Skeletal muscle tissue (tissue), 4 donors: ENCODE measurements around the gene MYRFL. TPM values are rescaled to one million over a fixed set of nuclear protein-coding genes. Genes with fewer than 3 reads are reported as not detected.

ENCODE experiments used
- H3K27ac ChIP-seq: one replicate; pipeline ENCODE4 v1.7.0; 2013; ENCODE audit warnings: mild to moderate bottlenecking, low read depth, low read length, inconsistent platforms
- H3K27me3 ChIP-seq, 3 donors: one replicate each; pipeline ENCODE4 v1.7.0; 2013; ENCODE audit warnings: low read length in 3 of 3; ENCODE audit not compliant: control insufficient read depth in 3 of 3, insufficient read depth in 3 of 3
- H3K36me3 ChIP-seq, 3 donors: one replicate each; pipeline ENCODE4 v1.7.0; 2013; ENCODE audit warnings: low read length in 3 of 3; ENCODE audit not compliant: control insufficient read depth in 3 of 3, insufficient read depth in 3 of 3
- H3K4me1 ChIP-seq, 3 donors: one replicate each; pipeline ENCODE4 v1.7.0; 2013; ENCODE audit warnings: low read length in 3 of 3, mild to moderate bottlenecking in 3 of 3; ENCODE audit not compliant: control insufficient read depth in 3 of 3, insufficient read depth in 3 of 3
- H3K4me3 ChIP-seq, 3 donors: one replicate each; pipeline ENCODE4 v1.7.0; 2013; ENCODE audit warnings: low read length in 3 of 3
- H3K9ac ChIP-seq, 3 donors: one replicate each; pipeline ENCODE4 v1.7.0; 2013; ENCODE audit warnings: low read length in 3 of 3, mild to moderate bottlenecking in 3 of 3, moderate library complexity in 2 of 3, low read depth in 1 of 3
- H3K9me3 ChIP-seq, 3 donors: one replicate each; pipeline ENCODE4 v1.7.0; 2013; ENCODE audit warnings: low read length in 3 of 3; ENCODE audit not compliant: control insufficient read depth in 3 of 3
- total RNA-seq: library from RNA; depleted of rRNA; stranded (reverse); fragments of >200 nt; gene quantifications from one replicate; pipeline ENCODE4 v1.2.3, GENCODE V29; 2014
- donor health status: Osteomylitis.

MYRFL gene
- total RNA-seq, 1 donor from 2014 or later: under 0.01 TPM

DNA sequence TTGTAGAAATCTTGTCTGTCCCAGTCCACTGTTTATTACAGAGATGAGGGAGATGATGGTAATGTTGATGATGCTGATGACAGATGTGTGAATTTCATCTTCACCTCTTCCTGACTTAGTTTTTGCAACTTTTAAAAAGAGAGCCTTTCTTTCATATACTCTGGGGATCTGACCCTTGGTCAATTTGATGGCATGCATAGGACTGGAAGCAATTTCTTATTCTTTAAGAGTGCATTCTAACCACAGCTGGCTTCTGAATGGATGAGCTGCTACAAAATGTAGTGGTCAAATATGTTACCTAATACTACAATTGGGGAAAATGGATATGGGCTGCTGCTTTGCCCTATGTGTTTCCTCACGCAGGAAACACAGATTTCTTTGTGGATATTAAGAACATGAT is 80.8 kb downstream of the MYRFL start:
- H3K4me3 ChIP-seq: no peak overlapping the region
- H3K36me3 ChIP-seq: no peaks in the 10 kb centered on the region
- H3K9ac ChIP-seq: no peak overlapping the region
- no peak overlapping the region for H3K27ac ChIP-seq
- no peaks in the 10 kb centered on the region for H3K9me3 ChIP-seq
- H3K27me3 ChIP-seq: no peaks in the 10 kb centered on the region
- peaks cover 0 to 3% (median under 1%) of the 10 kb centered on the region in 3 donors for H3K4me1 ChIP-seq

DNA sequence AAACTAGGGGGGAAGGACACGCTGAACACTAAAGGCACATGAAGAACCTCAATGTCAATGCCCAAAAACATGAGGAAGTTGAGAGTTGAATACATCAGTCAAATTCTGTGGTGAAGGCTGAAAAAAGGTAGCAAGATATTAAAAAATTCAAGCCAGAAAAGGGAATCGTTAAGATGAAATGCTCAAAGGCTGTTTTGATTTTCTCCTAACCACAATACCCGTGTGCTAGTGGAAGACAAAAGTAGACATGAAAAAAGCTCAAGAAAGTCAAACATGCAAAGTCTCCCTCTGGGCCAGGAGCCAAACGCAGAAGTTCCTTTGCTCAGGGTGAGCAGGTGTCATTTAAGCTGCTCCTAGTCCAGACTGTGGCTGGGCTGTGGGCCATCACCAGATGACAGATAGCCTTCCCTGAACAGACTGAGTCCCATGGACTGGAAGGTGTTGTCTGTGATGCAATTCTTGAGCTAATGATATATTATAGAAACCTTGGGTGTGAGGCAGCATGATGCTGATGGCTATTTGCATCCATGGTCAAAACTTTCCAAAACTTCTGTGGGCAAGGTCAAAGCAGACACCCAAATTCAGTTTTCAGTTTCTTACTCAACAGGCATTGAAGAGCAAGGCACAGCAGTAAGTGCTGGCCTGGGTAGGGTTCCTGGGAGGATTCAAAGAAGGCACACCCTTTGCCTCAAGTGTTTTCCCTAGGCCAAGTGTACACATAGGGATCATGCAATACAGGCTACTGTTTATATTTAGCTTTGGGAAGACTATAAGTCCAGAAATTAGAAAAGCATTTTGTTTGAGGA is 81.6 kb downstream of the MYRFL start:
- no peaks in the 10 kb centered on the region for H3K9me3 ChIP-seq
- H3K9ac ChIP-seq: no peak overlapping the region

DNA sequence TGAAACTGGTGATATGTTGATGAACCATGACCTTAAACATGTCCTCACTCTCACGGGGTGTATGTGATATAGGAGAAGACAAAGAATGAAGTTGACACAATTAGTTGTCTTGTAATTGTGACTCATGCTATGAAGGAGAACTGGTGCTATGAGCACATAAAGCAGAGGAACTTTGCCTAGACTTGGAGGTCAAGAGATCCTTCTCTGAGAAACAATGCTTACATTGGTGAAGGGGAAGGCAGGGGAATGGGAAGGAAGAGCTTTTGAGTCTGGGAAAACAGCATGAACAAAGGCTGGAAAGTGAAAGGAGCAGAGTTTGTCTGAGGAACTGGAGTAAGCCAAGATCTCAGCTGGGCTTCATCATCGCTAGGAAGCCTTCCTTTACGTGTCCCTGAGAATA is 83.2 kb downstream of the MYRFL start:
- Histone ChIP-seq H3K27me3 (no peaks in the 10 kb centered on the region), H3K36me3 (no peaks in the 10 kb centered on the region), H3K4me3 (no peak overlapping the region), H3K27ac (no peak overlapping the region), H3K9me3 (no peaks in the 10 kb centered on the region), H3K4me1 (peaks cover 0 to 3% (median 0%) of the 10 kb centered on the region in 3 donors), H3K9ac (no peak overlapping the region)

More for the DNA sequence above, 81.6 kb downstream of the MYRFL start:
- H3K4me3 ChIP-seq: no peak overlapping the region
- peaks cover 0 to 3% (median 0%) of the 10 kb centered on the region in 3 donors for H3K4me1 ChIP-seq
- no peak overlapping the region for H3K27ac ChIP-seq
- no peaks in the 10 kb centered on the region for H3K27me3 ChIP-seq
- H3K36me3 ChIP-seq: no peaks in the 10 kb centered on the region

DNA sequence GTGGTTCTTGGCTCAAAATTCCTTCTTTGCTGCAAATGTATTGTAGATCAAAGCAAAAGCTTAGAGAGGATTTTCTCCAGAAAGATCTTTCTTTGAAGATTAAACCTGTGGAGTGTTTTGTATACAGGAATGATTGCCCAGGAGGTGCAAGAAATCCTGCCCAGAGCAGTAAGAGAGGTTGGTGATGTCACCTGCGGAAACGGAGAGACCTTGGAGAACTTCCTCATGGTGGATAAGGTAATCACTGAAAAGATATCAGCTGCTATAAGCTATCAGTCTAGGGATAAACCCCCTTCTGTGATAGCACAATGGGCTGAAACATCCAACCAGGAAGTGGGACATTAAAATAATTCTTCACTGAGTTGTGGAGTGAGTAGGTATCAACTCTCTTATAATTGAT is 85.7 kb downstream of the MYRFL start:
- Histone ChIP-seq H3K27ac (no peak overlapping the region), H3K9ac (no peak overlapping the region), H3K9me3 (no peaks in the 10 kb centered on the region), H3K36me3 (no peaks in the 10 kb centered on the region), H3K4me1 (no peaks in the 10 kb centered on the region), H3K27me3 (no peaks in the 10 kb centered on the region), H3K4me3 (no peak overlapping the region)

DNA sequence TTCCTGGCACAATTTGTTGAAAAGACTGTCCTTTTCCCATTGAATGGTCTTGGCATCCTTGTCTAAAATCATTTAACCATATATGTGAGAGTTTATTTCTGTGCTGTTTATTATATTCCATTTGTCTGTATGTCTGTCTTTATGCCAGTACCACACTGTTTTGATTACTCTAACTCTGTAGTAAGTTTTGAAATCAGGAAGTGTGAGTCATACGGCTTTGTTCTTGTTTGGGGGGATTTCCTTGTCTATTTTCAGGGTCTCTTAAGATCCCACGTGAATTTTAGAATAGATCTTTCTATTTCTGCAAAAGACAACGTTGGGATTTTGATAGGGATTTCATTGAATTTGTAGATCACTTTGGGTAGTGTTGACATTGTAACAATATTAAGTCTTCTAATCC is 88.5 kb downstream of the MYRFL start:
- H3K27me3 ChIP-seq: no peaks in the 10 kb centered on the region
- H3K4me1 ChIP-seq: no peaks in the 10 kb centered on the region
- H3K4me3 ChIP-seq: no peak overlapping the region
- no peaks in the 10 kb centered on the region for H3K9me3 ChIP-seq
- H3K27ac ChIP-seq: no peak overlapping the region
- no peak overlapping the region for H3K9ac ChIP-seq
- H3K36me3 ChIP-seq: no peaks in the 10 kb centered on the region

DNA sequence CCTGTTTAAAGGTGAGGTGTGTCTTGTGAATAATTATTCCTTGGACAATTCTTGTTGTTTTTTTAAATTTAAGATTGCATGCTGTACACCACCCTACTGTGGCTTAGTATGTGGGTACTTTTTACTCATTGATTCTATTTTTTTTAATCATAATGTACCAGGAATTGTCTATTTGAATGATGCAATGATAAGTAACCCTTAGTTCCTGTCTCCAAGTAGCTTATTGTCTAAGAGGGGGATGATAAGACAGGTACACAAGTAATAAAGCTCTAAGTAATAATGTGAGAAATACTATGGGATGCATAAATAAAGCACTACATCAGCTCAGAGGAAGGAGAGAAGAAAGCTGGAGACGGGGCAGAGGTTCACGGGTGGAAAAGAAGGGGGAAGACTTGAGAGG is 90.9 kb downstream of the MYRFL start:
- no peaks in the 10 kb centered on the region for H3K27me3 ChIP-seq
- H3K9ac ChIP-seq: no peak overlapping the region
- H3K4me1 ChIP-seq: no peaks in the 10 kb centered on the region
- no peak overlapping the region for H3K4me3 ChIP-seq
- H3K9me3 ChIP-seq: no peaks in the 10 kb centered on the region
- no peak overlapping the region for H3K27ac ChIP-seq
- no peaks in the 10 kb centered on the region for H3K36me3 ChIP-seq

DNA sequence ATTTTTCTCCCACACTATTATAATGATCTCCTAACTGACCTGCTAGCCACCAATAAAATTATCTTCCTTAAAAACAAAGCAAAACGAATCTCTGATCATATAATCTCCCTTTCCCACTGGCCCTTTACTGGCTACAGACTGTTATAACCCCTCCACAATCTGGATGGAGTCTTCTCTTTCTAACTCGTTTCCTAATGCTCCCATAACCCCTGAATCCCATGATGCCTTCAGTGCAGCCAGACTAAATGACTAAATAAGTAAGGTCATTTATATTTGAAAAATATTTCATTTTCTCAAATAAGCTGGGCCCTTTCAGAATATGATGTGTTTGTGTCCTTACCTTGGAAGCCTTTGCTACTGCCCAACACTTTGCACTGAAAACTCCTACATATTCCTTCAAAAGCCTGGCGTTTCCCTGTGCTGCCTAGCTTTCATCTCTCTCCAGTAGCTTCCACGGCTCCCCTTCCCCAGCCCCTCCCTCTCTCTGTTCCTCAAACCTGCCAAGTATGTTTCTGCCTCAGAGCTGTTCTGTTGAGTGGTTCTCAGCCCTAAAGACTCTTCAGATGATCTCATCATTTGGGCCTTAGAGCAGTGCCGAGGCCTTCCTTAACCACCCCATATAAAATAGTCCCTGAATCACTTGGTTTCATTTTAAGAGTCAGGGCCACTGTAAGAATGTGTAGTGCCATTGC is 91.7 kb downstream of the MYRFL start:
- peak overlapping the region; percentile 21 for H3K27ac ChIP-seq
- no peaks in the 10 kb centered on the region for H3K4me1 ChIP-seq

DNA sequence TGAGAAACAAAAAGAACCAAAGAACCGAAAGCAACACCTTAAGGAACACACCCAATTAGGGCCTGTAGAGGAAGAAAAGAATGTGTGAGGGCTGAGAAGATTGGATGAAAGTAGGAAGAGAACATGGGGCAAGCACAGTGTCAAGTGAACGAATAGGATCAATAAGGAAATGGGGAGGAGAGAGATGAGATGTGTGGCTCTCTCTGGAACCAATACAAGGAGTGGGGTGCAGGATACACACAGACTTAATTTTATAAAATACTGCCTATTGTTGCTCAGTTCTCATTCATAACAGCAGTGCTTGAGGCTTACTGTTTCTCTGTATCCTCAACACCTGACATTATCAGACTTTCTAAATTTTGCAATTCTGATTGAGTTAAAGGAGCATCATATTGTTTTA is 93.3 kb downstream of the MYRFL start:
- Histone ChIP-seq H3K27ac (no peak overlapping the region), H3K9ac (no peak overlapping the region), H3K9me3 (no peaks in the 10 kb centered on the region), H3K4me1 (no peaks in the 10 kb centered on the region), H3K36me3 (no peaks in the 10 kb centered on the region), H3K4me3 (no peak overlapping the region), H3K27me3 (no peaks in the 10 kb centered on the region)

More for the DNA sequence above, 91.7 kb downstream of the MYRFL start:
- no peak overlapping the region for H3K4me3 ChIP-seq
- no peaks in the 10 kb centered on the region for H3K27me3 ChIP-seq
- H3K9ac ChIP-seq: no peak overlapping the region
- H3K9me3 ChIP-seq: no peaks in the 10 kb centered on the region
- no peaks in the 10 kb centered on the region for H3K36me3 ChIP-seq

DNA sequence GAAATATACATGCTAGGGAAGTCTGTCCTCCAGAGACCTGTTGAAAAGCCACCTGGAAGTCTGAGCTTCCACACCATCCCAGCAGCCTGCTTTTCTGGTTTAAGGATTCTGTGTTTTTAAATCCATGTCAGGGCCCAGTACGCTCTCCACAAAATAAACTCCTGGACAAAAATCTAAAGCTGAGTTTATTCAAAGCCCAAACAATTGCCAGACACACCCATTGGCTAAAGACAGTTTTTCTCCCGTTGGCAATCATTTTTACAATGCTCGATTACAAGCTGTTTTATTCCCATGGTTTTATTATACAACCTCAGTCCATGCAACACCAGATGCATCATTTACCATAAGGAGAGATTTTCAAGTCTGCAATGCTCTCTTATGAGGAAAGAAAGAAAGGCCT is 94.5 kb downstream of the MYRFL start:
- Histone ChIP-seq H3K4me1 (no peaks in the 10 kb centered on the region), H3K27ac (no peak overlapping the region)

DNA sequence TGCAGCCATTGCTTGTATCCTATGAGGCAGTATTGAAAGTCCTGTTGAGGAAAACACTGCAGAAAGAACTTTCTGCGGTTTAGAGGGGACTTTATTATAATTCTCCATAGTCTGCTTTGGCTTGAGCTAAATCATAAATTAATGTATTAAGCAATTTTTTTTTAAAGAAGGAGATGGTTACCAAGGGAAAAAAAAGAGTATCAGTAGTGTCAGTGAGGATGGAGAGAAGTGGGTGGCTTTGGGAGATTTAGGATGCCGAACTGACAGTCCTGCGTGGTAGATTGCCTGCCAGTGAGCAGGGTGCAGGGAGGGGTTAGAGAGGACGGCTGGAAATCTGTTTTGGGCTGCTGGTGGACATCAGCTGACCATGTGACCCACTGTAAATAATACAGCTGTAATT is 96.8 kb downstream of the MYRFL start:
- Histone ChIP-seq H3K9ac (no peak overlapping the region), H3K27ac (no peak overlapping the region), H3K4me3 (no peak overlapping the region), H3K4me1 (no peaks in the 10 kb centered on the region), H3K36me3 (no peaks in the 10 kb centered on the region), H3K27me3 (no peaks in the 10 kb centered on the region), H3K9me3 (no peaks in the 10 kb centered on the region)

More for the DNA sequence above, 94.5 kb downstream of the MYRFL start:
- no peak overlapping the region for H3K4me3 ChIP-seq
- no peak overlapping the region for H3K9ac ChIP-seq
- no peaks in the 10 kb centered on the region for H3K9me3 ChIP-seq
- H3K36me3 ChIP-seq: no peaks in the 10 kb centered on the region
- no peaks in the 10 kb centered on the region for H3K27me3 ChIP-seq
